OCI-LY1 (cell line): ENCODE data around the gene KRT40.

ENCODE experiments used
- H2AFZ ChIP-seq: fragments of 200-600 bp; sonication (generic), shearing (Covaris generic); 2 replicates; pipeline ENCODE4 v1.6.0; 2014; ENCODE audit warnings: antibody characterized with exemption, mild to moderate bottlenecking, low read length
- H3F3A ChIP-seq: fragments of 200-600 bp; sonication (generic), shearing (Covaris generic); 2 replicates; pipeline ENCODE4 v1.6.0; 2014; ENCODE audit warnings: mild to moderate bottlenecking, antibody characterized with exemption, low read length, moderate library complexity; ENCODE audit not compliant: insufficient read depth
- H3K27ac ChIP-seq: fragments of 200-600 bp; sonication (generic); 2 replicates; pipeline ENCODE4 v1.5.1; 2014; ENCODE audit warnings: low read length, mixed run types, mild to moderate bottlenecking, low read depth; ENCODE audit not compliant: poor library complexity, severe bottlenecking
- H3K27me3 ChIP-seq: fragments of 200-600 bp; sonication (generic); 2 replicates; pipeline ENCODE4 v1.6.0; 2014; ENCODE audit warnings: antibody characterized with exemption, mild to moderate bottlenecking, low read length, moderate library complexity; ENCODE audit not compliant: insufficient read depth
- H3K36me3 ChIP-seq: fragments of 200-600 bp; sonication (generic); 2 replicates; pipeline ENCODE4 v1.6.1; 2014; ENCODE audit warnings: mild to moderate bottlenecking, antibody characterized with exemption, low read length, moderate library complexity, mixed read lengths; ENCODE audit not compliant: insufficient read depth
- H3K4me1 ChIP-seq: fragments of 200-600 bp; sonication (generic); 2 replicates; pipeline ENCODE4 v1.5.1; 2014; ENCODE audit warnings: mild to moderate bottlenecking, low read length, moderate library complexity; ENCODE audit not compliant: insufficient read depth, severe bottlenecking
- H3K4me2 ChIP-seq: fragments of 200-600 bp; sonication (generic), shearing (Covaris generic); 2 replicates; pipeline ENCODE4 v1.6.1; 2014; ENCODE audit warnings: low read length
- H3K4me3 ChIP-seq: fragments of 200-600 bp; sonication (generic); 2 replicates; pipeline ENCODE4 v1.5.1; 2014; ENCODE audit warnings: low read length, low read depth, mild to moderate bottlenecking, mixed read lengths; ENCODE audit not compliant: poor library complexity, severe bottlenecking
- H3K79me2 ChIP-seq: fragments of 200-600 bp; shearing (Covaris generic); 2 replicates; pipeline ENCODE4 v1.6.1; 2016; ENCODE audit warnings: mixed run types, low read length, mixed read lengths; ENCODE audit not compliant: insufficient read depth
- H3K9ac ChIP-seq: fragments of 200-600 bp; sonication (generic), shearing (Covaris generic); 2 replicates; pipeline ENCODE4 v1.6.1; 2014; ENCODE audit warnings: mild to moderate bottlenecking, low read length, mixed read lengths
- H3K9me2 ChIP-seq: fragments of 200-600 bp; sonication (generic), shearing (Covaris generic); 2 replicates; pipeline ENCODE4 v1.6.1; 2014; ENCODE audit warnings: low read depth, mild to moderate bottlenecking, low read length, mixed read lengths
- H3K9me3 ChIP-seq: fragments of 200-600 bp; shearing (Covaris generic); 2 replicates; pipeline ENCODE4 v1.6.1; 2014; ENCODE audit warnings: low read length, mixed read lengths
- H4K20me1 ChIP-seq: fragments of 200-600 bp; sonication (generic), shearing (Covaris generic); 2 replicates; pipeline ENCODE4 v1.6.0; 2016; ENCODE audit warnings: mild to moderate bottlenecking, low read length; ENCODE audit not compliant: insufficient read depth
- CTCF ChIP-seq: fragments of 200-600 bp; sonication (generic), shearing (Covaris generic); IDR thresholded peaks from 2 replicates; pipeline ENCODE4 v1.5.1; 2017; ENCODE audit warnings: mild to moderate bottlenecking, antibody characterized with exemption, low read length, moderate library complexity, mixed read lengths
- EZH2 ChIP-seq: fragments of 200-600 bp; sonication (generic), shearing (Covaris generic); IDR thresholded peaks from 2 replicates; pipeline ENCODE4 v1.8.0; 2017; ENCODE audit warnings: borderline replicate concordance, mixed run types, mild to moderate bottlenecking, antibody characterized with exemption, low read length, moderate library complexity, mixed read lengths

The KRT40 gene

GRCh38 chr17:41024697-41025096 lies 40.6 kb upstream of the KRT40 start:
- H3F3A ChIP-seq = no peaks in the 10 kb centered on the region
- H3K4me2 ChIP-seq = no peak overlapping the region
- no peak overlapping the region for H3K27ac ChIP-seq
- no peaks in the 10 kb centered on the region for H3K79me2 ChIP-seq
- no peaks in the 10 kb centered on the region for H3K4me1 ChIP-seq
- H4K20me1 ChIP-seq = no peaks in the 10 kb centered on the region
- no peaks in the 10 kb centered on the region for H3K36me3 ChIP-seq
- H3K9me2 ChIP-seq = no peaks in the 10 kb centered on the region
- H3K9me3 ChIP-seq = no peaks in the 10 kb centered on the region
- H3K9ac ChIP-seq = no peak overlapping the region
- TF ChIP-seq EZH2 (no peak), CTCF (no peak)
- H3K4me3 ChIP-seq = no peak overlapping the region
- no peaks in the 10 kb centered on the region for H3K27me3 ChIP-seq
- no peak overlapping the region for H2AFZ ChIP-seq

- no peak for TF ChIP-seq CTCF
- TF ChIP-seq EZH2 = no peak
- Histone ChIP-seq H3K4me3 (no peak overlapping the region), H3K4me1 (no peaks in the 10 kb centered on the region), H3K27me3 (no peaks in the 10 kb centered on the region), H2AFZ (no peak overlapping the region), H3K9me3 (no peaks in the 10 kb centered on the region), H3K36me3 (no peaks in the 10 kb centered on the region), H4K20me1 (no peaks in the 10 kb centered on the region), H3K9ac (no peak overlapping the region), H3K9me2 (no peaks in the 10 kb centered on the region), H3K27ac (no peak overlapping the region), H3F3A (no peaks in the 10 kb centered on the region), H3K79me2 (no peaks in the 10 kb centered on the region), H3K4me2 (no peak overlapping the region)
Observed at GRCh38 chr17:41020336-41020735, 36.2 kb upstream of the KRT40 start.

GRCh38 chr17:41019415-41019814 lies 35.3 kb upstream of the KRT40 start:
- Histone ChIP-seq H3F3A (no peaks in the 10 kb centered on the region), H2AFZ (no peak overlapping the region), H4K20me1 (no peaks in the 10 kb centered on the region), H3K4me2 (no peak overlapping the region), H3K4me3 (no peak overlapping the region), H3K79me2 (no peaks in the 10 kb centered on the region), H3K27ac (no peak overlapping the region), H3K4me1 (no peaks in the 10 kb centered on the region), H3K36me3 (no peaks in the 10 kb centered on the region), H3K9me2 (no peaks in the 10 kb centered on the region), H3K9me3 (no peaks in the 10 kb centered on the region), H3K9ac (no peak overlapping the region), H3K27me3 (no peaks in the 10 kb centered on the region)
- TF ChIP-seq EZH2 (no peak), CTCF (no peak)
